KMS-11 (cell line): Measurements from ENCODE around the gene BAD.

Experiments
- H2AFZ ChIP-seq: fragments of 200-600 bp; sonication (generic); 2 replicates; pipeline ENCODE4 v1.6.1; 2016; ENCODE audit warnings: antibody characterized with exemption, mixed run types, low read depth
- H3K27ac ChIP-seq: fragments of 200-600 bp; sonication (generic); 2 replicates; pipeline ENCODE4 v1.6.1; 2016; ENCODE audit warnings: mild to moderate bottlenecking, mixed run types
- H3K27me3 ChIP-seq: fragments of 200-600 bp; sonication (generic); 2 replicates; pipeline ENCODE4 v1.6.1; 2017; ENCODE audit warnings: mild to moderate bottlenecking, low read depth, mixed run types, moderate library complexity; ENCODE audit not compliant: insufficient read depth
- H3K36me3 ChIP-seq: fragments of 200-600 bp; sonication (generic); 2 replicates; pipeline ENCODE4 v1.6.1; 2017; ENCODE audit warnings: mild to moderate bottlenecking, mixed run types; ENCODE audit not compliant: insufficient read depth
- H3K4me1 ChIP-seq: fragments of 200-600 bp; sonication (generic); 2 replicates; pipeline ENCODE4 v1.6.1; 2016; ENCODE audit warnings: mild to moderate bottlenecking, low read depth, mixed run types; ENCODE audit not compliant: poor library complexity, severe bottlenecking
- H3K4me2 ChIP-seq: fragments of 200-600 bp; sonication (generic); 2 replicates; pipeline ENCODE4 v1.7.0; 2016; ENCODE audit warnings: mild to moderate bottlenecking, mixed run types
- H3K4me3 ChIP-seq: fragments of 200-600 bp; sonication (generic); IDR thresholded peaks from 2 replicates; pipeline ENCODE4 v1.6.1; 2017; ENCODE audit warnings: low read depth, low read length, mixed read lengths; ENCODE audit not compliant: insufficient read depth
- H3K79me2 ChIP-seq: fragments of 200-600 bp; sonication (generic); 2 replicates; pipeline ENCODE4 v1.6.1; 2016; ENCODE audit warnings: low read depth, mixed run types; ENCODE audit not compliant: insufficient read depth
- H3K9ac ChIP-seq: fragments of 200-600 bp; sonication (generic); 2 replicates; pipeline ENCODE4 v1.6.1; 2016; ENCODE audit warnings: mild to moderate bottlenecking, mixed run types
- H4K20me1 ChIP-seq: fragments of 200-600 bp; sonication (generic); 2 replicates; pipeline ENCODE4 v1.6.1; 2016; ENCODE audit warnings: mild to moderate bottlenecking, mixed run types; ENCODE audit not compliant: insufficient read depth
- TF ChIP-seq, protein P1 (sequence below): fragments of 200-600 bp; sonication (generic); conservative IDR thresholded peaks from 2 replicates; pipeline ENCODE4 v1.6.1; 2017; ENCODE audit warnings: low read depth, mild to moderate bottlenecking, antibody characterized with exemption, low read length, moderate library complexity, mixed read lengths

The BAD gene

DNA sequence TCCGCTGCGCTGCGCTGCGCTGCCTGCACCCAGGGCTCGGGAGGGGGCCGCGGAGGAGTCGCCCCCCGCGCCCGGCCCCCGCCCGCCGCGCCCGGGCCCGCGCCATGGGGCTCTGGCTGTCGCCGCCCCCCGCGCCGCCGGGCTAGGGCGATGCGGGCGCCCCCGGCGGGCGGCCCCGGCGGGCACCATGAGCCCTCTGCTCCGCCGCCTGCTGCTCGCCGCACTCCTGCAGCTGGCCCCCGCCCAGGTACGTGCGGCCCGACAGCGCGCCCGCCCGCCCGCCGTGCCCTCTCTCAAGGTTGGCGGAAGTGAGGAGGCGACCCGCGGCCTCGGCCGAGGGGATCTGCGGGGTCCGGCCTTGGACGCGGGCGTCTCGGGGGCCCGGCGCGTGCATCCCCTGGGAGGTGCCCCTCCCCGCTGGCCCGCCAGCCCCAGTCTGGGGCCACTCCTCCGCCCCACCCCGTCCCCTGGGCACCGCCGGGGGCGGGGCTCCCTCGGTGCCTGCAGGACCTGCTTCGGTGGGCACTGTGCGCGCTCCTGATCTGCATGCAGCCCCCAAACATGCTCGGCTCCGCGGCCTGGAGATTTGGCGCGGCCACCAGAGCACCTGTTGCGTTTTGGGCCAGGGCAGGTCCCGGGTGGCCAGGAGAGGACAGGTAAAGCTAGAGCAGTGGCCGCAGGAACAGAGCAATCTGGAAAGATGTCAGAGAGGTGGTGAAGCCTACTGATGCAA, 49.7 kb downstream of the BAD start:
- Histone ChIP-seq H3K36me3 (no peaks in the 10 kb centered on the region), H3K79me2 (no peaks in the 10 kb centered on the region), H3K4me3 (peak overlapping the region; percentile 40), H3K9ac (peak overlapping the region; percentile 25; the same call in 1 of the 2 replicates), H3K4me1 (peaks cover 25% of the 10 kb centered on the region), H3K27ac (no peak overlapping the region), H4K20me1 (no peaks in the 10 kb centered on the region), H3K4me2 (peak overlapping the region; percentile 88), H2AFZ (peak overlapping the region; percentile 10; the same call in 1 of the 2 replicates), H3K27me3 (no peaks in the 10 kb centered on the region)
- TF ChIP-seq, protein P1, sequence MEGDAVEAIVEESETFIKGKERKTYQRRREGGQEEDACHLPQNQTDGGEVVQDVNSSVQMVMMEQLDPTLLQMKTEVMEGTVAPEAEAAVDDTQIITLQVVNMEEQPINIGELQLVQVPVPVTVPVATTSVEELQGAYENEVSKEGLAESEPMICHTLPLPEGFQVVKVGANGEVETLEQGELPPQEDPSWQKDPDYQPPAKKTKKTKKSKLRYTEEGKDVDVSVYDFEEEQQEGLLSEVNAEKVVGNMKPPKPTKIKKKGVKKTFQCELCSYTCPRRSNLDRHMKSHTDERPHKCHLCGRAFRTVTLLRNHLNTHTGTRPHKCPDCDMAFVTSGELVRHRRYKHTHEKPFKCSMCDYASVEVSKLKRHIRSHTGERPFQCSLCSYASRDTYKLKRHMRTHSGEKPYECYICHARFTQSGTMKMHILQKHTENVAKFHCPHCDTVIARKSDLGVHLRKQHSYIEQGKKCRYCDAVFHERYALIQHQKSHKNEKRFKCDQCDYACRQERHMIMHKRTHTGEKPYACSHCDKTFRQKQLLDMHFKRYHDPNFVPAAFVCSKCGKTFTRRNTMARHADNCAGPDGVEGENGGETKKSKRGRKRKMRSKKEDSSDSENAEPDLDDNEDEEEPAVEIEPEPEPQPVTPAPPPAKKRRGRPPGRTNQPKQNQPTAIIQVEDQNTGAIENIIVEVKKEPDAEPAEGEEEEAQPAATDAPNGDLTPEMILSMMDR, result no peak

DNA sequence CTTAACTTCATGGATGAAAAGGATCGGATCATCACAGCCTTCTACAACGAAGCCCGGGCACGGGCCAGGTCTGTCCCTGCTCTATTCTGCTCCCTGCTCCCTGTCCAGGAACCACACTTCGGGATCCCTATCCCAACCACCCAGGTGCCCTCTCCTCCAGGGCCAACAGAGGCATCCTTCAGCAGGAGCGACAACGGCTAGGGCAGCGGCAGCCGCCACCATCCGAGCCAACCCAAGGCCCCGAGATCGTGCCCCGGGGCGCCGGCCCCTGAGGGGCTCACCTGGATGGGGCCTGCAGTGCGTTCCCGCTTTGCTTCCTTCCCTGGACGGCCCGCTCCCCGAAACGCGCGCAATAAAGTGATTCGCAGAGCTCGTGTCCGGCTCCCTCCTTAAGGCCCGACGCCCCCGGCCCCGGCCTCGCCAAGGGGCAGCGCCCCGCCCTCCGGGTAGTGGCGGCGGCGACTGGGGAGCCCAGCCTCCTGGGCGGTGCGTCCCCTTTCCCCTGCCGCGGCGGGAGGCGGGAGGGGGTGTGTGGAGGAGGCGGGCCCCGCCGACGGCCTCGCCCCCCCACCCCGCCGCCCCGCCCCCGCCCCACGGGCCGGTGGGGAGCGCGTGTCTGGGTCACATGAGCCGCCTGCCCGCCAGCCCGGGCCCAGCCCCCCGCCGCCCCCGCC, 50.4 kb downstream of the BAD start, which contains the start of gene VEGFB:
Gene VEGFB (plus strand): TSS at position 672 of the 674 bp plus-strand sequence. CDS start 250 bp downstream, outside the sequence.
- Histone ChIP-seq H3K27me3 (no peaks in the 10 kb centered on the region), H3K4me3 (peak within 1 kb of the TSS; percentile 40), H4K20me1 (no peaks in the 10 kb centered on the region), H3K79me2 (no peaks in the 10 kb centered on the region), H3K27ac (no peak within 1 kb of the TSS), H3K4me1 (peaks cover 23% of the 10 kb centered on the region), H3K4me2 (peak within 1 kb of the TSS; percentile 88), H2AFZ (peak within 1 kb of the TSS; percentile 67), H3K36me3 (no peaks in the 10 kb centered on the region), H3K9ac (peak within 1 kb of the TSS; percentile 25; the same call in 1 of the 2 replicates)
- TF ChIP-seq, protein P1, result no peak

DNA sequence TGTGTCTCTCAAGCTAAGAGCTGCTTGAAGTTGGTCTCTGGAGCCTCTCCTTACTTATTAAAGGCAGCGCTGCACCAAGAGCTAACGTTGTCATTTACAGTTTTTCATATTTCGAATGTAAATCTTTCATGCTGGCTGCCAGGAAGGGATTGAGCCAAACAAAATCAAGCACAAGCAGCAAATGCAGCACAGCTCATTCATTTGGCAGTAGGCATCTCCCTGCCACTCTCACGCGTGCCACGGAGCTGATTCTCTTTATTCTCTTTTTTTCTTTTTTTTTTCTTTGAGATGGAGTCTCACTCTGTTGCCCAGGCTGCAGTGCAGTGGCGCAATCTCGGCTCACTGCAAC, 51.5 kb downstream of the BAD start:
- H3K4me1 ChIP-seq, result peaks cover 23% of the 10 kb centered on the region
- H2AFZ ChIP-seq, result no peak overlapping the region
- no peak overlapping the region for H3K9ac ChIP-seq
- TF ChIP-seq, protein P1, result no peak
- H3K36me3 ChIP-seq, result no peaks in the 10 kb centered on the region
- H3K27ac ChIP-seq, result no peak overlapping the region
- no peak overlapping the region for H3K4me3 ChIP-seq
- H3K4me2 ChIP-seq, result no peak overlapping the region
- no peaks in the 10 kb centered on the region for H3K79me2 ChIP-seq
- H3K27me3 ChIP-seq, result no peaks in the 10 kb centered on the region
- no peaks in the 10 kb centered on the region for H4K20me1 ChIP-seq

DNA sequence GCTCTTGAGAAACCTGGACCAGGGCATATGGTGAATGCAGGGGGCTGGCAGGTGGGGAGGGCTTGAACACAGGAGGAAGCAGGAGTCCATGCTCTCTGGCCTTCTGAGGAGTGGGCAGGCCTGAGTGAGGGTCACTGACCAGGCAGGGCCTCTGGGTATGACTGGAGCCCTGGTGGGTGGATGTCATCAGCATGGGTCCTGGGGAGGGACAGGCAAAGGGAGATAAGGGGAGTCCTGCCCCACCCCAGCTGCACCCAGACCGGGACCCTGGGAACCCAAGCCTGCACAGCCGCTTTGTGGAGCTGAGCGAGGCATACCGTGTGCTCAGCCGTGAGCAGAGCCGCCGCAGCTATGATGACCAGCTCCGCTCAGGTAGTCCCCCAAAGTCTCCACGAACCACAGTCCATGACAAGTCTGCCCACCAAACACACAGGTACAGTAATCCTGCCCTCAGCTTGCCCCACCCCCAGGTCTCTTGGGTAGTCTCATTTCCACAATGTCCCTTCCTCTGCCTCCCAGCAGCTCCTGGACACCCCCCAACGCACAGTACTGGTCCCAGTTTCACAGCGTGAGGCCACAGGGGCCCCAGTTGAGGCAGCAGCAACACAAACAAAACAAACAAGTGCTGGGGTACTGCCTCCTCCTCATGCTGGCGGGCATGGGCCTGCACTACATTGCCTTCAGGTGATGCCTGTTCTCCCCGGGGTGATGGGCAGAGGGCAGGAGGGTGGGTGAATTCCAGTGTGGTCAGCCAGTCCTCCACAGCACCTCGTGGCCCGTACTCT, 52.1 kb downstream of the BAD start:
- Histone ChIP-seq H3K4me2 (no peak overlapping the region), H3K9ac (no peak overlapping the region), H3K36me3 (no peaks in the 10 kb centered on the region), H4K20me1 (no peaks in the 10 kb centered on the region), H2AFZ (no peak overlapping the region), H3K27me3 (no peaks in the 10 kb centered on the region), H3K4me3 (no peak overlapping the region), H3K27ac (no peak overlapping the region), H3K4me1 (peaks cover 26% of the 10 kb centered on the region), H3K79me2 (no peaks in the 10 kb centered on the region)
- TF ChIP-seq, protein P1, result no peak
